ENCODE measurements around the gene TFEB. TPM values are rescaled to one million over a fixed set of nuclear protein-coding genes. Genes with fewer than 3 reads are reported as not detected.

TFEB gene
- total and polyA plus RNA-seq, 4 donors: 13.3 to 38.4 (median 27.8) TPM

GRCh38 chr6:41652866-41653652, 82.3 kb downstream of the TFEB start:
- ATAC-seq (ENCODE audit: insufficient read depth, low FRiP score): no peak

GRCh38 chr6:41651962-41652657, 83.3 kb downstream of the TFEB start:
- 90 to 93% methylated on average over 14 of the region's 14 CpGs for WGBS, 2 donors
- H3K9ac ChIP-seq (ENCODE audit: insufficient read depth in 1 of 2, low read length in 2 of 2): no peak overlapping the region
- peaks cover 0 to 50% (median 19%) of the 10 kb centered on the region in 4 donors for H3K36me3 ChIP-seq (ENCODE audit: control insufficient read depth in 4 of 4, insufficient read depth in 4 of 4, low read length in 4 of 4)
- peaks cover 0 to 70% (median 23%) of the 10 kb centered on the region in 5 donors for H3K4me1 ChIP-seq (ENCODE audit: control insufficient read depth in 5 of 5, insufficient read depth in 5 of 5, low read length in 5 of 5)
- no peak for DNase-seq
- H3K9me3 ChIP-seq (ENCODE audit: control insufficient read depth in 4 of 4, insufficient read depth in 3 of 4, low read length in 3 of 4): no peaks in the 10 kb centered on the region
- no peak for ATAC-seq (ENCODE audit: insufficient read depth, low FRiP score)
- no peak for TF ChIP-seq CTCF (IDR thresholded peaks at IDR 0.05; ENCODE audit: control extremely low read depth, extremely low read depth)
- H3K27me3 ChIP-seq (ENCODE audit: control insufficient read depth in 3 of 3, insufficient read depth in 3 of 3, low read length in 2 of 3): no peaks in the 10 kb centered on the region
- H3K4me3 ChIP-seq: no peak overlapping the region
- H3K27ac ChIP-seq (ENCODE audit: low read depth in 1 of 2, low read length in 1 of 2): no peak overlapping the region

More at GRCh38 chr6:41652866-41653652, 82.3 kb downstream of the TFEB start:
- TF ChIP-seq CTCF (IDR thresholded peaks at IDR 0.05; ENCODE audit: control extremely low read depth, extremely low read depth): no peak
- H3K4me3 ChIP-seq: no peak overlapping the region
- H3K9me3 ChIP-seq (ENCODE audit: control insufficient read depth in 4 of 4, insufficient read depth in 3 of 4, low read length in 3 of 4): no peaks in the 10 kb centered on the region
- peak; percentile 66 to 79 (median 75) for DNase-seq
- H3K27ac ChIP-seq (ENCODE audit: low read depth in 1 of 2, low read length in 1 of 2): no peak overlapping the region
- WGBS, 2 donors: 76 to 84% methylated on average over 31 to 32 of the region's 32 CpGs
- H3K36me3 ChIP-seq (ENCODE audit: control insufficient read depth in 4 of 4, insufficient read depth in 4 of 4, low read length in 4 of 4): peaks cover 0 to 46% (median 16%) of the 10 kb centered on the region in 4 donors
- peaks cover 0 to 73% (median 23%) of the 10 kb centered on the region in 5 donors for H3K4me1 ChIP-seq (ENCODE audit: control insufficient read depth in 5 of 5, insufficient read depth in 5 of 5, low read length in 5 of 5)
- H3K27me3 ChIP-seq (ENCODE audit: control insufficient read depth in 3 of 3, insufficient read depth in 3 of 3, low read length in 2 of 3): no peaks in the 10 kb centered on the region
- H3K9ac ChIP-seq (ENCODE audit: insufficient read depth in 1 of 2, low read length in 2 of 2): no peak overlapping the region

- Histone ChIP-seq H3K36me3 (ENCODE audit: control insufficient read depth in 4 of 4, insufficient read depth in 4 of 4, low read length in 4 of 4) (peaks cover 0 to 57% (median 19%) of the 10 kb centered on the region in 4 donors), H3K9me3 (ENCODE audit: control insufficient read depth in 4 of 4, insufficient read depth in 3 of 4, low read length in 3 of 4) (no peaks in the 10 kb centered on the region)
- no peak for ATAC-seq (ENCODE audit: insufficient read depth, low FRiP score)
These were observed 84.0 kb downstream of the TFEB start for GRCh38 chr6:41651246-41651961.

More at GRCh38 chr6:41651246-41651961, 84.0 kb downstream of the TFEB start:
- Histone ChIP-seq H3K4me3 (no peak overlapping the region), H3K27me3 (ENCODE audit: control insufficient read depth in 3 of 3, insufficient read depth in 3 of 3, low read length in 2 of 3) (no peaks in the 10 kb centered on the region), H3K4me1 (ENCODE audit: control insufficient read depth in 5 of 5, insufficient read depth in 5 of 5, low read length in 5 of 5) (peaks cover 0 to 70% (median 22%) of the 10 kb centered on the region in 5 donors), H3K27ac (ENCODE audit: low read depth in 1 of 2, low read length in 1 of 2) (no peak overlapping the region), H3K9ac (ENCODE audit: insufficient read depth in 1 of 2, low read length in 2 of 2) (no peak overlapping the region)
- no peak for DNase-seq
- TF ChIP-seq CTCF (IDR thresholded peaks at IDR 0.05; ENCODE audit: control extremely low read depth, extremely low read depth): no peak
- 79% methylated on average over 11 of the region's 11 CpGs for WGBS, 2 donors

Measured in lung (tissue), 12 donors.